H9 (cell line): ENCODE data around the gene CLDN34. TPM values are rescaled to one million over a fixed set of nuclear protein-coding genes. Genes with fewer than 3 reads are reported as not detected.

Experiments
- DNase-seq: peaks from one replicate; pipeline ENCODE4 v3.0.0-alpha.2; 2017
- H2AFZ ChIP-seq: one replicate; pipeline ENCODE4 v1.6.1; 2013; ENCODE audit warnings: mild to moderate bottlenecking, low read length, control low read depth, moderate library complexity
- H2AK5ac ChIP-seq: 2 replicates; pipeline ENCODE4 v1.6.1; 2013; ENCODE audit warnings: low read length, control low read depth, mixed read lengths; ENCODE audit not compliant: insufficient read length
- H2BK120ac ChIP-seq: one replicate; pipeline ENCODE4 v1.6.1; 2013; ENCODE audit warnings: low read depth, mild to moderate bottlenecking, low read length, control low read depth, inconsistent platforms; ENCODE audit not compliant: poor library complexity, severe bottlenecking
- H2BK12ac ChIP-seq: 2 replicates; pipeline ENCODE4 v1.6.1; 2013; ENCODE audit warnings: low read length, control low read depth, mixed read lengths, low read depth; ENCODE audit not compliant: insufficient read length
- H2BK15ac ChIP-seq: 2 replicates; pipeline ENCODE4 v1.6.1; 2013; ENCODE audit warnings: low read depth, low read length, control low read depth
- H2BK20ac ChIP-seq: one replicate; pipeline ENCODE4 v1.6.1; 2013; ENCODE audit warnings: low read depth, mild to moderate bottlenecking, low read length, control low read depth, inconsistent platforms; ENCODE audit not compliant: poor library complexity, severe bottlenecking
- H2BK5ac ChIP-seq: 2 replicates; pipeline ENCODE4 v1.6.1; 2013; ENCODE audit warnings: low read length, control low read depth, mixed read lengths; ENCODE audit not compliant: insufficient read length
- H3K14ac ChIP-seq: 2 replicates; pipeline ENCODE4 v1.6.1; 2013; ENCODE audit warnings: low read length, control low read depth; ENCODE audit not compliant: insufficient read depth
- H3K18ac ChIP-seq: 2 replicates; pipeline ENCODE4 v1.6.1; 2013; ENCODE audit warnings: low read depth, mild to moderate bottlenecking, mixed read lengths, low read length, control low read depth; ENCODE audit not compliant: insufficient read length
- H3K23ac ChIP-seq: 2 replicates; pipeline ENCODE4 v1.6.1; 2013; ENCODE audit warnings: low read length, control low read depth, mixed read lengths, low read depth; ENCODE audit not compliant: insufficient read length
- H3K23me2 ChIP-seq: 2 replicates; pipeline ENCODE4 v1.6.1; 2013; ENCODE audit warnings: low read depth, mild to moderate bottlenecking, mixed read lengths, low read length, control low read depth; ENCODE audit not compliant: insufficient read length, poor library complexity, severe bottlenecking
- H3K27ac ChIP-seq: 2 replicates; pipeline ENCODE4 v1.5.1; 2013; ENCODE audit warnings: low read length, control low read depth, mixed read lengths, low read depth; ENCODE audit not compliant: insufficient read length
- H3K27me3 ChIP-seq: 2 replicates; pipeline ENCODE4 v1.6.1; 2013; ENCODE audit warnings: low read length, control low read depth, inconsistent platforms; ENCODE audit not compliant: insufficient read depth
- H3K4ac ChIP-seq: 2 replicates; pipeline ENCODE4 v1.6.1; 2013; ENCODE audit warnings: low read depth, mild to moderate bottlenecking, control low read depth, inconsistent platforms, low read length, moderate library complexity
- H3K4me1 ChIP-seq: 2 replicates; pipeline ENCODE4 v1.6.1; 2013; ENCODE audit warnings: low read length, control low read depth, inconsistent platforms; ENCODE audit not compliant: insufficient read depth
- H3K4me2 ChIP-seq: 2 replicates; pipeline ENCODE4 v1.6.1; 2013; ENCODE audit warnings: low read length, control low read depth, mixed read lengths; ENCODE audit not compliant: insufficient read length, insufficient read depth
- H3K56ac ChIP-seq: 2 replicates; pipeline ENCODE4 v1.6.1; 2013; ENCODE audit warnings: low read depth, mild to moderate bottlenecking, mixed read lengths, low read length, control low read depth; ENCODE audit not compliant: insufficient read length
- H3K79me1 ChIP-seq: 2 replicates; pipeline ENCODE4 v1.6.1; 2013; ENCODE audit warnings: low read depth, mild to moderate bottlenecking, moderate library complexity, low read length, control low read depth, inconsistent platforms; ENCODE audit not compliant: insufficient read depth, poor library complexity, severe bottlenecking
- H3K79me2 ChIP-seq: 2 replicates; pipeline ENCODE4 v1.6.1; 2013; ENCODE audit warnings: low read length, control low read depth, inconsistent platforms; ENCODE audit not compliant: insufficient read depth
- H3K9ac ChIP-seq: 2 replicates; pipeline ENCODE4 v1.6.1; 2013; ENCODE audit warnings: low read length, control low read depth, mixed read lengths; ENCODE audit not compliant: insufficient read length; ENCODE audit errors: extremely low read depth
- H3K9me3 ChIP-seq: one replicate; pipeline ENCODE4 v1.6.1; 2013; ENCODE audit warnings: low read depth, low read length, inconsistent platforms; ENCODE audit not compliant: control insufficient read depth
- H3T11ph ChIP-seq: one replicate; pipeline ENCODE4 v1.6.1; 2013; ENCODE audit warnings: mild to moderate bottlenecking, low read length, control low read depth, inconsistent platforms
- H4K20me1 ChIP-seq: one replicate; pipeline ENCODE4 v1.6.1; 2013; ENCODE audit not compliant: control insufficient read depth, insufficient read length, insufficient read depth
- H4K5ac ChIP-seq: 2 replicates; pipeline ENCODE4 v1.6.1; 2013; ENCODE audit warnings: low read depth, mild to moderate bottlenecking, mixed read lengths, low read length, control low read depth; ENCODE audit not compliant: insufficient read length
- H4K8ac ChIP-seq: replicated peaks from 2 replicates; pipeline ENCODE4 v1.6.1; 2013; ENCODE audit warnings: low read length, control low read depth, mixed read lengths, low read depth; ENCODE audit not compliant: insufficient read length
- H4K91ac ChIP-seq: 2 replicates; pipeline ENCODE4 v1.6.1; 2013; ENCODE audit warnings: low read depth, mild to moderate bottlenecking, moderate library complexity, mixed read lengths, low read length, control low read depth; ENCODE audit not compliant: insufficient read length
- H3K27ac Mint-ChIP-seq, 3 experiments: 2 replicates in 2 of 3; 3 replicates in 1 of 3; pipeline ENCODE4 v1.8.0; 2020 to 2021; ENCODE audit warnings: mixed read lengths in 3 of 3, mild to moderate bottlenecking in 1 of 3, moderate library complexity in 1 of 3
- H3K27me3 Mint-ChIP-seq: 2 replicates; pipeline ENCODE4 v1.8.0; 2021; ENCODE audit warnings: low read depth, mild to moderate bottlenecking, moderate library complexity, mixed read lengths
- H3K36me3 Mint-ChIP-seq, 3 experiments: 2 replicates in 2 of 3; 3 replicates in 1 of 3; pipeline ENCODE4 v1.8.0; 2020 to 2021; ENCODE audit warnings: low read depth in 3 of 3, mixed read lengths in 3 of 3; ENCODE audit not compliant: insufficient read depth in 1 of 3
- H3K4me1 Mint-ChIP-seq, 2 experiments: 2 replicates each; pipeline ENCODE4 v1.8.0; 2020; ENCODE audit warnings: mixed read lengths in 2 of 2
- H3K4me3 Mint-ChIP-seq, 2 experiments: 2 replicates in 1 of 2; 3 replicates in 1 of 2; pipeline ENCODE4 v1.8.0; 2020 to 2021; ENCODE audit warnings: mild to moderate bottlenecking in 2 of 2, mixed read lengths in 2 of 2, moderate library complexity in 1 of 2
- H3K9me3 Mint-ChIP-seq, 2 experiments: 2 replicates in 1 of 2; 3 replicates in 1 of 2; pipeline ENCODE4 v1.8.0; 2020; ENCODE audit warnings: mild to moderate bottlenecking in 2 of 2, mixed read lengths in 2 of 2, moderate library complexity in 1 of 2
- CTCF ChIP-seq: fragments of 200-600 bp; sonication (generic); conservative IDR thresholded peaks from 3 replicates; pipeline ENCODE4 v1.8.0; 2021; ENCODE audit warnings: antibody characterized with exemption, mild to moderate bottlenecking
- WGBS: extraction: QIAGEN DNeasy Blood & Tissue Kit; methylation state at CpG from one replicate; pipeline ENCODE4 v1.1.7; 2013; ENCODE audit warnings: missing lambda C conversion rate, low lambda C conversion rate, mixed read lengths; ENCODE audit not compliant: insufficient read length; ENCODE audit errors: extremely low coverage; 5-methylcytosine and 5-hydroxymethylcytosine counted together
- total RNA-seq: library from RNA; stranded (reverse); gene quantifications from 2 replicates; pipeline ENCODE4 v1.2.1, GENCODE V29; 2021

Gene CLDN34
- total RNA-seq, 1 experiment from 2014 or later = 0.39 TPM

- no CpG with 5 or more reads among the region's 3 CpGs for WGBS
These were observed 47.5 kb upstream of the CLDN34 start for GRCh38 chrX:9919632-9920172.

More at GRCh38 chrX:9919632-9920172, 47.5 kb upstream of the CLDN34 start:
- Histone ChIP-seq H3K23ac (no peak overlapping the region), H4K8ac (no peak overlapping the region), H3K4me1 (peaks cover 9% of the 10 kb centered on the region; the same call in 1 of the 2 replicates), H4K91ac (no peak overlapping the region), H3K79me1 (no peaks in the 10 kb centered on the region), H3K14ac (no peak overlapping the region), H2BK12ac (no peak overlapping the region), H3K9me3 (no peaks in the 10 kb centered on the region), H2BK15ac (no peak overlapping the region), H3T11ph (no peak overlapping the region), H2BK120ac (no peak overlapping the region), H3K23me2 (no peaks in the 10 kb centered on the region), H2BK20ac (no peak overlapping the region), H2BK5ac (no peak overlapping the region), H3K27me3 (no peaks in the 10 kb centered on the region), H3K18ac (no peak overlapping the region), H4K20me1 (no peaks in the 10 kb centered on the region), H3K4ac (no peak overlapping the region), H2AK5ac (no peak overlapping the region), H3K56ac (no peak overlapping the region), H4K5ac (no peak overlapping the region), H3K4me2 (no peak overlapping the region), H3K9ac (no peak overlapping the region), H2AFZ (no peak overlapping the region), H3K27ac (no peak overlapping the region), H3K79me2 (peaks cover 2% of the 10 kb centered on the region; the same call in 1 of the 2 replicates)
- no peaks in the 10 kb centered on the region; the same call in 1 of the 2 replicates for H3K27me3 Mint-ChIP-seq
- H3K4me1 Mint-ChIP-seq = peaks cover 17% of the 10 kb centered on the region in 2 experiments
- no peak for TF ChIP-seq CTCF
- peaks cover 12 to 23% (median 17%) of the 10 kb centered on the region in 3 experiments; a peak in 6 of 7 replicates for H3K36me3 Mint-ChIP-seq
- no peak overlapping the region for H3K4me3 Mint-ChIP-seq
- H3K27ac Mint-ChIP-seq = no peak overlapping the region
- DNase-seq = no peak
- peaks cover 15 to 26% of the 10 kb centered on the region in 2 experiments for H3K9me3 Mint-ChIP-seq
